Nephron (organoid): ENCODE measurements around the gene KCNK3.

Experiments
- H3K27ac Mint-ChIP-seq, 3 experiments: 2 replicates each; pipeline ENCODE4 v1.8.0; 2020; ENCODE audit warnings: mixed read lengths in 3 of 3, mild to moderate bottlenecking in 2 of 3, moderate library complexity in 1 of 3
- H3K27me3 Mint-ChIP-seq: 2 replicates; pipeline ENCODE4 v1.8.0; 2021; ENCODE audit warnings: low read depth, mild to moderate bottlenecking, moderate library complexity, mixed read lengths
- H3K36me3 Mint-ChIP-seq: 2 replicates; pipeline ENCODE4 v1.8.0; 2020; ENCODE audit warnings: low read depth, mixed read lengths
- H3K4me1 Mint-ChIP-seq: 2 replicates; pipeline ENCODE4 v1.8.0; 2020; ENCODE audit warnings: mixed read lengths
- H3K4me3 Mint-ChIP-seq, 3 experiments: 2 replicates each; pipeline ENCODE4 v1.8.0; 2020; ENCODE audit warnings: mild to moderate bottlenecking in 3 of 3, mixed read lengths in 3 of 3, moderate library complexity in 2 of 3
- H3K9me3 Mint-ChIP-seq: 2 replicates; pipeline ENCODE4 v1.8.0; 2020; ENCODE audit warnings: mixed read lengths
- CTCF ChIP-seq, 3 experiments: fragments of 200-600 bp; sonication (generic); IDR thresholded peaks; one replicate each; pipeline ENCODE4 v1.5.0; 2021; ENCODE audit warnings: antibody characterized with exemption in 3 of 3; ENCODE audit not compliant: unreplicated experiment in 3 of 3

KCNK3 gene

GRCh38 chr2:26672818-26673393 is 19.6 kb upstream of the KCNK3 start:
- H3K9me3 Mint-ChIP-seq: peaks cover 4% of the 10 kb centered on the region
- H3K27ac Mint-ChIP-seq: no peak overlapping the region
- H3K27me3 Mint-ChIP-seq: peaks cover 30% of the 10 kb centered on the region
- H3K4me1 Mint-ChIP-seq: peaks cover 21% of the 10 kb centered on the region
- no peaks in the 10 kb centered on the region for H3K36me3 Mint-ChIP-seq
- no peak overlapping the region for H3K4me3 Mint-ChIP-seq
- TF ChIP-seq CTCF (IDR thresholded peaks at IDR 0.05; ENCODE audit: unreplicated experiment in 3 of 3): no peak

- TF ChIP-seq CTCF (IDR thresholded peaks at IDR 0.05; ENCODE audit: unreplicated experiment in 3 of 3): no peak
- Mint-ChIP-seq H3K36me3 (no peaks in the 10 kb centered on the region), H3K27me3 (peaks cover 31% of the 10 kb centered on the region), H3K27ac (no peak overlapping the region), H3K4me3 (no peak overlapping the region), H3K9me3 (peaks cover 7% of the 10 kb centered on the region), H3K4me1 (peaks cover 15% of the 10 kb centered on the region)
Measured at GRCh38 chr2:26674002-26674751, 18.3 kb upstream of the KCNK3 start.

GRCh38 chr2:26674771-26675170 is 17.8 kb upstream of the KCNK3 start:
- peaks cover 31% of the 10 kb centered on the region for H3K27me3 Mint-ChIP-seq
- no peak overlapping the region for H3K4me3 Mint-ChIP-seq
- H3K9me3 Mint-ChIP-seq: peaks cover 7% of the 10 kb centered on the region
- no peaks in the 10 kb centered on the region for H3K36me3 Mint-ChIP-seq
- TF ChIP-seq CTCF (IDR thresholded peaks at IDR 0.05; ENCODE audit: unreplicated experiment in 3 of 3): no peak
- no peak overlapping the region for H3K27ac Mint-ChIP-seq
- peaks cover 9% of the 10 kb centered on the region for H3K4me1 Mint-ChIP-seq

- no peaks in the 10 kb centered on the region for H3K4me1 Mint-ChIP-seq
- H3K36me3 Mint-ChIP-seq: no peaks in the 10 kb centered on the region
- peaks cover 30% of the 10 kb centered on the region for H3K27me3 Mint-ChIP-seq
- H3K27ac Mint-ChIP-seq: no peak overlapping the region
- no peak for TF ChIP-seq CTCF (IDR thresholded peaks at IDR 0.05; ENCODE audit: unreplicated experiment in 3 of 3)
- peaks cover 7% of the 10 kb centered on the region for H3K9me3 Mint-ChIP-seq
- no peak overlapping the region for H3K4me3 Mint-ChIP-seq
Measured at GRCh38 chr2:26675651-26676255, 16.8 kb upstream of the KCNK3 start.

DNA sequence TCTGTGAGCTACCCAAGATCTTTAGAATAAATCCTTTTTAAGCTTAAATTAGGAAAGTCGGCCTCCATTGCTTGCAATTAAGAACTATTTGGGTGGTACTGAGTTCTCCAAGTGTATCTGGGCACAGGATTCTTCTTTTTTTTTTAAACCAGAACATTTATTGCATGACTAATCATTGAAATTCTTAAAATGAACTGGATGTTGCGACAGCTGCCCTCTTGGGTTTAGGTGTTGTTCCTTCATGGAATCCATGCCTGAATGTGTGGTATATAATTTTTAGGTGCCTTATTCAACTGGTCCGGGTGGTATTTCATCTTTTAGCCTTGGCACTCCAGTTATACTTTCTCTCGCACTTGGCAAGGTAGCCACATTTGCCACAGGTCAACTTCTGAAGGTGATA is 14.5 kb upstream of the KCNK3 start:
- Mint-ChIP-seq H3K27ac (no peak overlapping the region), H3K27me3 (peaks cover 29% of the 10 kb centered on the region), H3K36me3 (no peaks in the 10 kb centered on the region), H3K4me3 (no peak overlapping the region), H3K9me3 (peaks cover 7% of the 10 kb centered on the region), H3K4me1 (no peaks in the 10 kb centered on the region)
- TF ChIP-seq CTCF (IDR thresholded peaks at IDR 0.05; ENCODE audit: unreplicated experiment in 3 of 3): no peak
